HL-60/S4 (cell line): ENCODE data around the gene SVOPL.

Experiments
- in situ Hi-C: fragments of 300-500 bp; cut with MboI; formaldehyde crosslinking; loops from 2 replicates; pipeline ENCODE4 v1.14.3; 2022; ENCODE audit warnings: low sequenced_read_pairs

SVOPL gene

GRCh38 chr7:138662076-138662990 is 38.8 kb downstream of the SVOPL start:
- in situ Hi-C loops: no loop called here

GRCh38 chr7:138661069-138661635 is 40.0 kb downstream of the SVOPL start:
- in situ Hi-C loops: no loop called here

- in situ Hi-C loops: no loop called here
These were observed 42.3 kb downstream of the SVOPL start for GRCh38 chr7:138658889-138659288.

GRCh38 chr7:138657854-138658386 is 43.2 kb downstream of the SVOPL start:
- in situ Hi-C loops: no loop called here

- in situ Hi-C loops: no loop called here
These were observed 44.2 kb downstream of the SVOPL start for GRCh38 chr7:138656952-138657351.

- in situ Hi-C loops: no loop called here
These were observed 46.5 kb downstream of the SVOPL start for GRCh38 chr7:138654616-138655015.

- in situ Hi-C loops: no loop called here
These were observed 51.7 kb downstream of the SVOPL start for GRCh38 chr7:138649506-138649905.

GRCh38 chr7:138645284-138645683 is 55.9 kb downstream of the SVOPL start:
- in situ Hi-C loops: no loop called here

- in situ Hi-C loops: no loop called here
These were observed 68.1 kb downstream of the SVOPL start for GRCh38 chr7:138632826-138633602.

GRCh38 chr7:138632384-138632783 is 68.8 kb downstream of the SVOPL start:
- in situ Hi-C loops: no loop called here

- in situ Hi-C loops: no loop called here
These were observed 71.0 kb downstream of the SVOPL start for GRCh38 chr7:138630059-138630610.

- in situ Hi-C loops: no loop called here
These were observed 73.8 kb downstream of the SVOPL start for GRCh38 chr7:138627361-138627760.

- in situ Hi-C loops: no loop called here
These were observed 74.3 kb downstream of the SVOPL start for GRCh38 chr7:138626846-138627245.

GRCh38 chr7:138625849-138626230 is 75.3 kb downstream of the SVOPL start:
- in situ Hi-C loops: no loop called here

- in situ Hi-C loops: no loop called here
These were observed 75.9 kb downstream of the SVOPL start for GRCh38 chr7:138625084-138625848.

GRCh38 chr7:138622841-138623240 is 78.3 kb downstream of the SVOPL start:
- in situ Hi-C loops: no loop called here

GRCh38 chr7:138618933-138619332 is 82.2 kb downstream of the SVOPL start:
- in situ Hi-C loops: no loop called here

GRCh38 chr7:138618506-138618905 is 82.7 kb downstream of the SVOPL start:
- in situ Hi-C loops: no loop called here

GRCh38 chr7:138616085-138616484 is 85.1 kb downstream of the SVOPL start:
- in situ Hi-C loops: no loop called here

GRCh38 chr7:138613630-138614029 is 87.5 kb downstream of the SVOPL start:
- in situ Hi-C loops: no loop called here
